Neural progenitor cell (in vitro differentiated cells): ENCODE results near the gene DPP7.

Experiments
- EZH2 ChIP-seq: fragments of 200-600 bp; sonication (generic); IDR thresholded peaks from 2 replicates; pipeline ENCODE4 v1.6.1; 2017; ENCODE audit warnings: antibody characterized with exemption, mild to moderate bottlenecking, moderate library complexity
- EZH2phosphoT487 ChIP-seq: fragments of 200-600 bp; sonication (generic); IDR thresholded peaks from 2 replicates; pipeline ENCODE4 v1.6.1; 2017; ENCODE audit warnings: antibody characterized with exemption
- TF ChIP-seq, protein P1 (sequence below): fragments of 200-600 bp; sonication (generic); IDR thresholded peaks from 2 replicates; pipeline ENCODE4 v1.5.1; 2017; ENCODE audit warnings: antibody characterized with exemption, mild to moderate bottlenecking

- TF ChIP-seq EZH2: no peak
- TF ChIP-seq, protein P1, sequence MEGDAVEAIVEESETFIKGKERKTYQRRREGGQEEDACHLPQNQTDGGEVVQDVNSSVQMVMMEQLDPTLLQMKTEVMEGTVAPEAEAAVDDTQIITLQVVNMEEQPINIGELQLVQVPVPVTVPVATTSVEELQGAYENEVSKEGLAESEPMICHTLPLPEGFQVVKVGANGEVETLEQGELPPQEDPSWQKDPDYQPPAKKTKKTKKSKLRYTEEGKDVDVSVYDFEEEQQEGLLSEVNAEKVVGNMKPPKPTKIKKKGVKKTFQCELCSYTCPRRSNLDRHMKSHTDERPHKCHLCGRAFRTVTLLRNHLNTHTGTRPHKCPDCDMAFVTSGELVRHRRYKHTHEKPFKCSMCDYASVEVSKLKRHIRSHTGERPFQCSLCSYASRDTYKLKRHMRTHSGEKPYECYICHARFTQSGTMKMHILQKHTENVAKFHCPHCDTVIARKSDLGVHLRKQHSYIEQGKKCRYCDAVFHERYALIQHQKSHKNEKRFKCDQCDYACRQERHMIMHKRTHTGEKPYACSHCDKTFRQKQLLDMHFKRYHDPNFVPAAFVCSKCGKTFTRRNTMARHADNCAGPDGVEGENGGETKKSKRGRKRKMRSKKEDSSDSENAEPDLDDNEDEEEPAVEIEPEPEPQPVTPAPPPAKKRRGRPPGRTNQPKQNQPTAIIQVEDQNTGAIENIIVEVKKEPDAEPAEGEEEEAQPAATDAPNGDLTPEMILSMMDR: no peak
- TF ChIP-seq EZH2phosphoT487: no peak
These were observed 977 bp upstream of the DPP7 start for GRCh38 chr9:137115394-137116026.
